ENCODE measurements around the gene C1orf167.

The C1orf167 gene

GRCh38 chr1:11761988-11762406 is at the start of gene C1orf167:
Gene C1orf167, plus strand, starts transcription at chr1:11762193. Its CDS starts 2,208 bp downstream, at chr1:11764401.
- DNase-seq (ENCODE audit: low read depth) = no peak

GRCh38 chr1:11712285-11712684 is 49.7 kb upstream of the C1orf167 start:
- DNase-seq (ENCODE audit: low read depth) = no peak

GRCh38 chr1:11713095-11713494 is 48.9 kb upstream of the C1orf167 start:
- no peak for DNase-seq (ENCODE audit: low read depth)

GRCh38 chr1:11714831-11715575 is 47.0 kb upstream of the C1orf167 start:
- DNase-seq (ENCODE audit: low read depth) = no peak

GRCh38 chr1:11719313-11720032 is 42.5 kb upstream of the C1orf167 start:
- peak; percentile 73 for DNase-seq (ENCODE audit: low read depth)

GRCh38 chr1:11720033-11720376 is 42.0 kb upstream of the C1orf167 start:
- DNase-seq (ENCODE audit: low read depth) = no peak

GRCh38 chr1:11720525-11720924 is 41.5 kb upstream of the C1orf167 start:
- DNase-seq (ENCODE audit: low read depth) = no peak

- DNase-seq (ENCODE audit: low read depth) = no peak
These were observed 40.7 kb upstream of the C1orf167 start for GRCh38 chr1:11721311-11721710.

- DNase-seq (ENCODE audit: low read depth) = no peak
These were observed 39.5 kb upstream of the C1orf167 start for GRCh38 chr1:11722538-11722937.

GRCh38 chr1:11725616-11726015 is 36.4 kb upstream of the C1orf167 start:
- no peak for DNase-seq (ENCODE audit: low read depth)

- DNase-seq (ENCODE audit: low read depth) = no peak
These were observed 34.9 kb upstream of the C1orf167 start for GRCh38 chr1:11727119-11727518.

- no peak for DNase-seq (ENCODE audit: low read depth)
These were observed 33.7 kb upstream of the C1orf167 start for GRCh38 chr1:11728126-11728806.

GRCh38 chr1:11729155-11729497 is 32.9 kb upstream of the C1orf167 start:
- no peak for DNase-seq (ENCODE audit: low read depth)

- DNase-seq (ENCODE audit: low read depth) = no peak
These were observed 32.2 kb upstream of the C1orf167 start for GRCh38 chr1:11729498-11730428.

GRCh38 chr1:11730429-11730891 is 31.5 kb upstream of the C1orf167 start:
- DNase-seq (ENCODE audit: low read depth) = no peak

- no peak for DNase-seq (ENCODE audit: low read depth)
These were observed 30.2 kb upstream of the C1orf167 start for GRCh38 chr1:11731691-11732283.

GRCh38 chr1:11733306-11733705 is 28.7 kb upstream of the C1orf167 start:
- DNase-seq (ENCODE audit: low read depth) = no peak

- DNase-seq (ENCODE audit: low read depth) = no peak
These were observed 26.5 kb upstream of the C1orf167 start for GRCh38 chr1:11735531-11735853.

GRCh38 chr1:11735854-11736745 is 25.9 kb upstream of the C1orf167 start, which contains the start of gene AGTRAP:
Gene AGTRAP, plus strand, starts transcription at chr1:11736136. Its CDS starts 73 bp downstream, at chr1:11736209.
- peak; percentile 74 for DNase-seq (ENCODE audit: low read depth)
